Coronary artery (tissue), 2 donors: ENCODE measurements around the gene KLK7.

ENCODE experiments used
- DNase-seq: peaks from one replicate; pipeline ENCODE4 v3.0.0-alpha.2; 2017; ENCODE audit warnings: low spot score
- H3K27ac ChIP-seq, 2 donors: fragments of 200-600 bp; sonication (generic); one replicate each; pipeline ENCODE4 v1.5.1; 2016 to 2019
- H3K4me3 ChIP-seq: fragments of 200-600 bp; sonication (generic); 2 replicates; pipeline ENCODE4 v1.5.1; 2016; ENCODE audit warnings: mild to moderate bottlenecking, moderate library complexity
- CTCF ChIP-seq: fragments of 200-600 bp; sonication (generic); IDR thresholded peaks from one replicate; pipeline ENCODE4 v1.5.1; 2019; ENCODE audit warnings: antibody characterized with exemption

The KLK7 gene

DNA sequence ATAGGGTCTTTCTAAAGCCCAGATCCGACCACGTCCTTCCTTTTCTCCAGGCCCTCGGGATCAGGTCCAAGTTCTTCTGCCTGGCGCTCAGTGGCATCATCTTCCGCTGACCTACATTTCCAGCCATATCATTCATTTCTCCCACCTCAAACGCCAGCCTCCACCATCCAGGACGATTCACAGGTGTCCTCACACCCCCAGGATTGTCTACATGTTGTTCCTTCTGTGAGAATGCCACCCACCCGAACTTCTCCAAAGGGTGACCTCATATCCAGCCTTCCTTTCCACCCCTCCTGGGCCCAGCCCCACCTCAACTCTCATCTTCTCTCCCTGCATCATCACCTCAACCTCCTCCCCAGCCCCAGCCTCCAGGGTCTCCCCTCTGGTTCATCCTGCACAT, 26.1 kb downstream of the KLK7 start:
- no peak for DNase-seq
- no peak for TF ChIP-seq CTCF
- Histone ChIP-seq H3K27ac (no peak overlapping the region), H3K4me3 (no peak overlapping the region)

DNA sequence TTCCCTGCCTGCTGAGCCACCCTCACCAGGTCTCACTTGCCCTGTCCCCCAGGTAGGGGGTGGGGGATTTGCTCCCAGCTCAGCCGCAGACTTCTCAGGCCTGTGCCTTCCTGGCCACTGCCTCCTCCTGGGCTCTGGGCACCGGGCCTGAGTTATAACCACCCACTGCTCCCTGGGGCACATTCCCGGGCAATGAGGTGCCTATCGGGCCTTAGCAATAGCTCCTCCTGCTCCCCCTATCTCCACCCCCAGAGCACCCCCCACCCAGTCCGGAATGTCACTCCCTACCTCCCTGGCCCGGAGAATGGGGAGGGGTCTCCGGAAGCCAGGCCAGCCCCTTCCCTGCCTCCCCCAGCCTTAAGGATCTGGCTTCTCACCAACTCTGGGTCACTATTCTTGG, 30.8 kb downstream of the KLK7 start, which contains the start of gene KLK5:
Gene KLK5 (minus strand): TSS at position 129 of the 400 bp plus-strand sequence. CDS start 381 bp downstream, outside the sequence.
- H3K4me3 ChIP-seq = no peak within 1 kb of the TSS
- no peak for DNase-seq
- no peak within 1 kb of the TSS for H3K27ac ChIP-seq
- no peak for TF ChIP-seq CTCF

DNA sequence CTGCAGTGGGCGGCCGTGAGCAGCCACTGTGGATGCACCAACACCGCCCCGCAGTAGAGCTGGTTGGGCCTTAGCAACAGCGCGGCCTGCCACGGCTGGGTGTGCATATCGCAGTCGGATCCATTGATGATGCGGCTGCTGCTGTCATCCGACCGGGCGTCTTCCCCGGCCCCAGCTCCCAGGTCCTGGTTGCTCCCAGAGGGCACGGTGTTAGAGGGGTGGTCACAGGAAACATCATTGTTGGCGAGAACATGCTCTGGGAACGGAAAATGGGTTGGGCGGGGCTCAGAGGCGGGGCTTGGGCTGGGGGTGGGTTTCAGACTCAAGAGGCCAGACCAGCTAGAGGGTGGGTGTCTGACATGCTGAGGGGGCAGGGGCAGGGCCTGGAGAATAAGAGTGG, 33.9 kb downstream of the KLK7 start:
- Histone ChIP-seq H3K4me3 (no peak overlapping the region), H3K27ac (no peak overlapping the region)
- no peak for TF ChIP-seq CTCF
- no peak for DNase-seq

DNA sequence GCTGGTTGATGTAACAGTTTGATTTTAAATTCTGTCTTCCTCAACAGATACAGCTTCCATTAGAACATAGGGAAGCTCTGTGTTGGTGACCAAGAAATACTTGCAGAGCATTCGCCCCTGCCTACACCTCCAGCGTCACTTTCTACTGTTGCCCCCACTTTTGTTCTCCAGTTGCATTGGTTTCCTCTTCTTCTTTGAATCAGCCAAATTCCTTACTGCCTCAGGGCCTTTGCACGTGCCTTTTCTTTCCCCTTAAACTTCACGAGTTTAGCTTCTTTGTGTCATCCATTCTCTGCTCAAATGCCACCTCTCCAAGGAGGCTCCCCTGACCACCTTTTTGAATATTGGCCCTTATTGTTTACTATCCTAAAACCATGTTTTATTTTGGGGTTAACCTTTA, 36.6 kb downstream of the KLK7 start:
- DNase-seq = no peak
- TF ChIP-seq CTCF = no peak
- H3K27ac ChIP-seq = no peak overlapping the region
- H3K4me3 ChIP-seq = no peak overlapping the region

DNA sequence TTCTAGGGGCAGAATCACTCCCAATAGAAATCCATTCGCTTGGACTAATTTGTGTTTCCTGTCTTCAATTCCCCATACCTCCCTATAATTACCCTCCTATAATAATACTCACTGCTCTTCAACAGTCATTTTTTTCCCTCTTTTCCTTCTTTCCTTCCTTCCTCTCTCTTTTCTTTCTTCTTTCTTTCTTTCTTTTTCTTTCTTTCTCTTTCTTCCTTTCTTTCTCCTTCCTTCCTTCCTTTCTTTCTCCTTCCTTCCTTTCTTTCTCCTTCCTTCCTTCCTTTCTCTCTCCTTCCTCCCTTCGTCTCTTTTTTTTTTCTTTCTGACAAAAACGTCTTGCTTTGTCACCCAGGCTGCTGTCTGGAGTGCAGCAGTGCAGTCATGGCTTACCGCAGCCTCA, 38.9 kb downstream of the KLK7 start:
- Histone ChIP-seq H3K4me3 (no peak overlapping the region), H3K27ac (no peak overlapping the region)
- TF ChIP-seq CTCF = no peak
- DNase-seq = no peak

- DNase-seq = no peak
- H3K27ac ChIP-seq = no peak overlapping the region
- TF ChIP-seq CTCF = no peak
- no peak overlapping the region for H3K4me3 ChIP-seq
These were observed 40.5 kb downstream of the KLK7 start for GRCh38 chr19:50943074-50943828.

- Histone ChIP-seq H3K27ac (no peak overlapping the region), H3K4me3 (no peak overlapping the region)
- TF ChIP-seq CTCF = no peak
- DNase-seq = no peak
These were observed 44.1 kb downstream of the KLK7 start for GRCh38 chr19:50939596-50939995.
